Astrocyte (in vitro differentiated cells and primary cell): ENCODE data around the gene C1QTNF1. TPM values are rescaled to one million over a fixed set of nuclear protein-coding genes. Genes with fewer than 3 reads are reported as not detected.

Source experiments
- DNase-seq: peaks from one replicate; pipeline ENCODE4 v3.0.0-alpha.2; 2010; ENCODE audit warnings: low read depth
- FAIRE-seq: peaks from 2 replicates; lab custom pipeline; 2011; peaks lifted over from hg19 to GRCh38; lab: Jason Lieb, UNC
- H2AFZ ChIP-seq: 2 replicates; pipeline ENCODE4 v1.6.0; 2012; ENCODE audit warnings: low read depth, low read length, inconsistent platforms
- H3K27ac ChIP-seq: 2 replicates; pipeline ENCODE4 v1.5.1; 2011; ENCODE audit warnings: low read depth, low read length, inconsistent platforms
- H3K27me3 ChIP-seq: 2 replicates; pipeline ENCODE4 v1.6.0; 2011; ENCODE audit warnings: low read length, inconsistent platforms; ENCODE audit not compliant: insufficient read depth
- H3K36me3 ChIP-seq: 2 replicates; pipeline ENCODE4 v1.5.1; 2011; ENCODE audit warnings: low read length, inconsistent platforms; ENCODE audit not compliant: insufficient read depth
- H3K4me1 ChIP-seq: 2 replicates; pipeline ENCODE4 v1.5.1; 2011; ENCODE audit warnings: low read length, inconsistent platforms; ENCODE audit not compliant: insufficient read depth
- H3K4me2 ChIP-seq: 2 replicates; pipeline ENCODE4 v1.6.0; 2012; ENCODE audit warnings: low read length, inconsistent platforms
- H3K4me3 ChIP-seq: 2 replicates; pipeline ENCODE4 v1.5.1; 2011; ENCODE audit warnings: low read depth, mild to moderate bottlenecking, low read length, inconsistent platforms; ENCODE audit not compliant: insufficient read depth
- H3K79me2 ChIP-seq: 2 replicates; pipeline ENCODE4 v1.6.0; 2012; ENCODE audit warnings: mild to moderate bottlenecking, low read length, inconsistent platforms; ENCODE audit not compliant: insufficient read depth
- H3K9ac ChIP-seq: 2 replicates; pipeline ENCODE4 v1.6.0; 2012; ENCODE audit warnings: mild to moderate bottlenecking, low read length, inconsistent platforms
- H3K9me3 ChIP-seq: 2 replicates; pipeline ENCODE4 v1.5.1; 2012; ENCODE audit warnings: low read depth, mild to moderate bottlenecking, low read length, inconsistent platforms; ENCODE audit not compliant: insufficient read depth
- H4K20me1 ChIP-seq: 2 replicates; pipeline ENCODE4 v1.6.0; 2012; ENCODE audit warnings: low read length, inconsistent platforms; ENCODE audit not compliant: insufficient read depth
- H3K27ac Mint-ChIP-seq: one replicate; pipeline ENCODE4 v1.8.0; 2021; ENCODE audit warnings: mild to moderate bottlenecking, mixed read lengths; ENCODE audit not compliant: unreplicated experiment
- H3K27me3 Mint-ChIP-seq: one replicate; pipeline ENCODE4 v1.8.0; 2021; ENCODE audit warnings: low read depth, mixed read lengths; ENCODE audit not compliant: unreplicated experiment
- H3K36me3 Mint-ChIP-seq: one replicate; pipeline ENCODE4 v1.8.0; 2021; ENCODE audit warnings: low read depth, mixed read lengths; ENCODE audit not compliant: unreplicated experiment
- H3K4me1 Mint-ChIP-seq: one replicate; pipeline ENCODE4 v1.8.0; 2021; ENCODE audit warnings: low read depth, mixed read lengths; ENCODE audit not compliant: unreplicated experiment
- H3K4me3 Mint-ChIP-seq: one replicate; pipeline ENCODE4 v1.8.0; 2021; ENCODE audit warnings: mild to moderate bottlenecking, moderate library complexity, mixed read lengths; ENCODE audit not compliant: unreplicated experiment
- H3K9me3 Mint-ChIP-seq: one replicate; pipeline ENCODE4 v1.8.0; 2021; ENCODE audit warnings: mild to moderate bottlenecking, mixed read lengths; ENCODE audit not compliant: unreplicated experiment
- EZH2 ChIP-seq: IDR thresholded peaks from 2 replicates; pipeline ENCODE4 v1.6.1; 2012; ENCODE audit warnings: mild to moderate bottlenecking, low read length, inconsistent platforms; ENCODE audit not compliant: insufficient read depth
- total RNA-seq: library from RNA; stranded (reverse); gene quantifications from 2 replicates; pipeline ENCODE4 v1.2.1, GENCODE V29; 2021
- TF ChIP-seq, protein P1 (sequence below): IDR thresholded peaks from 2 replicates; pipeline ENCODE4 v1.5.1; 2011; ENCODE audit warnings: low read depth, mild to moderate bottlenecking, inconsistent platforms, low read length, moderate library complexity; ENCODE audit not compliant: insufficient read depth

C1QTNF1 gene
- total RNA-seq, 1 donor from 2014 or later, result 2.2 TPM

GRCh38 chr17:79006794-79007503, 17.0 kb upstream of the C1QTNF1 start:
- Mint-ChIP-seq H3K27me3 (no peaks in the 10 kb centered on the region), H3K9me3 (no peaks in the 10 kb centered on the region), H3K4me3 (no peak overlapping the region), H3K27ac (no peak overlapping the region), H3K4me1 (peaks cover 17% of the 10 kb centered on the region), H3K36me3 (peaks cover 17% of the 10 kb centered on the region)
- Histone ChIP-seq H3K36me3 (no peaks in the 10 kb centered on the region), H4K20me1 (peaks cover 66% of the 10 kb centered on the region), H3K27me3 (no peaks in the 10 kb centered on the region), H3K9me3 (no peaks in the 10 kb centered on the region), H3K4me2 (no peak overlapping the region), H3K79me2 (peaks cover 65% of the 10 kb centered on the region), H3K9ac (no peak overlapping the region), H3K4me3 (no peak overlapping the region), H3K4me1 (peaks cover 27% of the 10 kb centered on the region), H2AFZ (no peak overlapping the region), H3K27ac (no peak overlapping the region)
- TF ChIP-seq, protein P1, sequence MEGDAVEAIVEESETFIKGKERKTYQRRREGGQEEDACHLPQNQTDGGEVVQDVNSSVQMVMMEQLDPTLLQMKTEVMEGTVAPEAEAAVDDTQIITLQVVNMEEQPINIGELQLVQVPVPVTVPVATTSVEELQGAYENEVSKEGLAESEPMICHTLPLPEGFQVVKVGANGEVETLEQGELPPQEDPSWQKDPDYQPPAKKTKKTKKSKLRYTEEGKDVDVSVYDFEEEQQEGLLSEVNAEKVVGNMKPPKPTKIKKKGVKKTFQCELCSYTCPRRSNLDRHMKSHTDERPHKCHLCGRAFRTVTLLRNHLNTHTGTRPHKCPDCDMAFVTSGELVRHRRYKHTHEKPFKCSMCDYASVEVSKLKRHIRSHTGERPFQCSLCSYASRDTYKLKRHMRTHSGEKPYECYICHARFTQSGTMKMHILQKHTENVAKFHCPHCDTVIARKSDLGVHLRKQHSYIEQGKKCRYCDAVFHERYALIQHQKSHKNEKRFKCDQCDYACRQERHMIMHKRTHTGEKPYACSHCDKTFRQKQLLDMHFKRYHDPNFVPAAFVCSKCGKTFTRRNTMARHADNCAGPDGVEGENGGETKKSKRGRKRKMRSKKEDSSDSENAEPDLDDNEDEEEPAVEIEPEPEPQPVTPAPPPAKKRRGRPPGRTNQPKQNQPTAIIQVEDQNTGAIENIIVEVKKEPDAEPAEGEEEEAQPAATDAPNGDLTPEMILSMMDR, result no peak
- TF ChIP-seq EZH2, result no peak
- FAIRE-seq, result no peak
- no peak for DNase-seq

DNA sequence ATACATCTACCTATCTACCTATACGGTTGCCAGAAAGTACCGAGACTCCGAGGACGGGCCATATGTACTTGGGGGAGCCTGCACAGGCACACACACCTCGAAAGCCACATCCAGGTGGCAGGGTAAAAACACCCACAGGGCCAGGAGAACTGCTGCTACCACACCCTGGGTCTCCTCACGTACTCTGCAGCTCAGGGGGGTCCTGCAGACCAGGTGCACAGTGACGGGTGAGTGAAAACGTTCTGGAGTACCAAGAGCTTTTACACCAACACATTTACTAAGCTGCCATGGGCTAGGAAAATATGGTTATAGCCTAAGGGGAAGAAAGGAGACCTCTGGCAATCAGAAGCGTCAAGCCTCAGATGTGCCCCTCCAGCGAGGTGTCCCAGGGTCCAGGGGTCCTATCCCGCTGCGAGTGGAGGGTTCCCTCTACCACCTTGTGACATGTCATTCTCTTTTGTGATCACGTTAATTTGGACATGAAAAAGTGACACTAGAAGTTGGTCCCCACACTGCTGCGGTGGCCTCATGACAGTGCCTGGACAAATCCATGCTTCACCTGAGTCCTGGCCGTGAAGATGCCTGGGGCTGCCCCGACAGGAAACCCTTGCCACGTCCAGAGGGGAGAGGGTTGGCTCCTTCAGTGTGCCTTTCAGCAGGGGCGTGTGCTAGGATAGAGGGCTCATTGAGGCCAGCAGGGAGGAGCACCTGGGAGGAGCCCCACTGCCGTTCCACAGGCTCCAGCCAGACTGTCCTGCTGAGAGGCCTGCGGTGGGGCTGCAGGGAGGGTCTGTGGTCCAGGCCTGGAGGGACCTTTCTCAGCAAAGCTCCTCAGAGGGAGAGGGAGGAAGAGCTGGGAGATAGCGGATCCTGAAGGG, 16.2 kb upstream of the C1QTNF1 start:
- TF ChIP-seq, protein P1, result no peak
- TF ChIP-seq EZH2, result no peak
- Histone ChIP-seq H2AFZ (no peak overlapping the region), H3K36me3 (no peaks in the 10 kb centered on the region), H3K9ac (peak overlapping the region; percentile 99), H3K9me3 (no peaks in the 10 kb centered on the region), H4K20me1 (peaks cover 59% of the 10 kb centered on the region), H3K4me1 (peaks cover 27% of the 10 kb centered on the region), H3K79me2 (peaks cover 57% of the 10 kb centered on the region), H3K27me3 (no peaks in the 10 kb centered on the region), H3K27ac (no peak overlapping the region), H3K4me2 (peak overlapping the region; percentile 95), H3K4me3 (peak overlapping the region; percentile 96)
- Mint-ChIP-seq H3K36me3 (peaks cover 13% of the 10 kb centered on the region), H3K27me3 (no peaks in the 10 kb centered on the region), H3K27ac (no peak overlapping the region), H3K4me3 (peak overlapping the region; percentile 96), H3K4me1 (peaks cover 17% of the 10 kb centered on the region), H3K9me3 (no peaks in the 10 kb centered on the region)
- DNase-seq (no peak), FAIRE-seq (no peak)
